ENCODE results near the gene PPFIBP2. TPM values are rescaled to one million over a fixed set of nuclear protein-coding genes. Genes with fewer than 3 reads are reported as not detected.

The PPFIBP2 gene
- total RNA-seq, 1 donor from 2014 or later: 1.8 TPM

GRCh38 chr11:7540830-7541555, 27.2 kb downstream of the PPFIBP2 start:
- Mint-ChIP-seq H3K4me3 (ENCODE audit: unreplicated experiment) (no peak overlapping the region), H3K36me3 (ENCODE audit: low read depth, unreplicated experiment) (no peaks in the 10 kb centered on the region), H3K9me3 (ENCODE audit: unreplicated experiment) (no peaks in the 10 kb centered on the region), H3K27ac (ENCODE audit: unreplicated experiment) (no peak overlapping the region), H3K4me1 (ENCODE audit: low read depth, unreplicated experiment) (no peaks in the 10 kb centered on the region), H3K27me3 (ENCODE audit: low read depth, unreplicated experiment) (peaks cover 56% of the 10 kb centered on the region)
- Histone ChIP-seq H3K36me3 (ENCODE audit: insufficient read depth, low read length) (no peaks in the 10 kb centered on the region), H3K4me3 (ENCODE audit: insufficient read depth, low read depth, low read length) (no peak overlapping the region), H4K20me1 (ENCODE audit: insufficient read depth, low read length) (no peaks in the 10 kb centered on the region), H3K27me3 (ENCODE audit: insufficient read depth, low read length) (peaks cover 2% of the 10 kb centered on the region), H3K79me2 (ENCODE audit: insufficient read depth, low read length) (no peaks in the 10 kb centered on the region), H3K4me1 (ENCODE audit: insufficient read depth, low read length) (no peaks in the 10 kb centered on the region), H3K9me3 (ENCODE audit: insufficient read depth, low read depth, low read length) (no peaks in the 10 kb centered on the region), H3K4me2 (ENCODE audit: low read length) (no peak overlapping the region), H3K9ac (ENCODE audit: low read length) (no peak overlapping the region), H3K27ac (ENCODE audit: low read depth, low read length) (no peak overlapping the region), H2AFZ (ENCODE audit: low read depth, low read length) (no peak overlapping the region)
- no peak for DNase-seq (ENCODE audit: low read depth)
- no peak for FAIRE-seq
- TF ChIP-seq EZH2 (IDR thresholded peaks at IDR 0.05; ENCODE audit: insufficient read depth, low read length) (no peak), CTCF (IDR thresholded peaks at IDR 0.05; ENCODE audit: insufficient read depth, low read depth, low read length) (no peak)

DNA sequence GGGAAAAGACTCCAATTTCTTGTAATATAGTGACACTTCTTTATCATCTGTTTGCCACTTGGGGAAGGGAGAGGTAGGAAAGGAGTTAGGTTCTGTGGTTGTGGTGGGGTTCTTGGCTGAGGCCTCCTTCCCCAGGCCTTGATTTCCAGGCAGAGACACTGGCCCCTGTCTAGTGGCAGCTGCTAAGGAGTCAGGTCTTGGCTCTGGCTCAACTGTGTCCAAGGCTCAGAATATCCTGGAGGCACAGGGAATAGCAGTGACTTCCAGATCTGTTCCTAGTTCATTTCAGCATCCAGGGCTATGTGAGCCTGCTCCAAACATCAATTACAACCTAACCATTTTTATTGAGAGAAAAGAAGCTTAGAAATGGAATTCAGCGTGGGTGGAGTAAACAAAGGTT, 29.5 kb downstream of the PPFIBP2 start:
- Histone ChIP-seq H3K4me2 (ENCODE audit: low read length) (no peak overlapping the region), H3K36me3 (ENCODE audit: insufficient read depth, low read length) (no peaks in the 10 kb centered on the region), H3K27me3 (ENCODE audit: insufficient read depth, low read length) (peaks cover 2% of the 10 kb centered on the region), H3K9me3 (ENCODE audit: insufficient read depth, low read depth, low read length) (no peaks in the 10 kb centered on the region), H3K4me3 (ENCODE audit: insufficient read depth, low read depth, low read length) (no peak overlapping the region), H3K4me1 (ENCODE audit: insufficient read depth, low read length) (no peaks in the 10 kb centered on the region), H3K27ac (ENCODE audit: low read depth, low read length) (no peak overlapping the region), H2AFZ (ENCODE audit: low read depth, low read length) (no peak overlapping the region), H4K20me1 (ENCODE audit: insufficient read depth, low read length) (no peaks in the 10 kb centered on the region), H3K79me2 (ENCODE audit: insufficient read depth, low read length) (no peaks in the 10 kb centered on the region), H3K9ac (ENCODE audit: low read length) (no peak overlapping the region)
- no peak overlapping the region for H3K27ac Mint-ChIP-seq (ENCODE audit: unreplicated experiment)
- no peak for FAIRE-seq
- H3K4me1 Mint-ChIP-seq (ENCODE audit: low read depth, unreplicated experiment): no peaks in the 10 kb centered on the region
- no peak for DNase-seq (ENCODE audit: low read depth)
- H3K4me3 Mint-ChIP-seq (ENCODE audit: unreplicated experiment): no peak overlapping the region
- no peak for TF ChIP-seq CTCF (IDR thresholded peaks at IDR 0.05; ENCODE audit: insufficient read depth, low read depth, low read length)
- TF ChIP-seq EZH2 (IDR thresholded peaks at IDR 0.05; ENCODE audit: insufficient read depth, low read length): no peak
- peaks cover 33% of the 10 kb centered on the region for H3K27me3 Mint-ChIP-seq (ENCODE audit: low read depth, unreplicated experiment)
- no peaks in the 10 kb centered on the region for H3K36me3 Mint-ChIP-seq (ENCODE audit: low read depth, unreplicated experiment)
- H3K9me3 Mint-ChIP-seq (ENCODE audit: unreplicated experiment): no peaks in the 10 kb centered on the region

DNA sequence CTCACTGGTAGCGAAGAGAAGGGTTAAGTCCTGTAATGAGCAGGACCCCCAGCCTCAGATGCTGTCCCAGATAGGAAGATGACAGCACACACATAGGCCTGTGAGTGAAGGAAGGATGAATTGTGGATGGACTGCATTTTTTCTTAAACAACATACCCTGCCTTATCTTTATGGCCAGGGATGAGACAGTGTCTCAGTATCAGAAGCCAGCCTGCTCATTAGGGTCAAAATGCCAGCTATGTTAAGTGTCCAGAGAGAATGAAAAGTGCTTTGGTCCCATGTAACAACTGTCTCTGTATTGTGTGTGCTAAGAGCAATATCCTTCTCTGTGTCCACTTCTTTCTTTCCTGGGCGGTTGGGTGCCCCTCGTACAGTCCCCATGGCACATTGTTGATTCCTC, 30.2 kb downstream of the PPFIBP2 start:
- Histone ChIP-seq H3K79me2 (ENCODE audit: insufficient read depth, low read length) (no peaks in the 10 kb centered on the region), H3K4me3 (ENCODE audit: insufficient read depth, low read depth, low read length) (no peak overlapping the region), H3K27ac (ENCODE audit: low read depth, low read length) (no peak overlapping the region), H3K9me3 (ENCODE audit: insufficient read depth, low read depth, low read length) (no peaks in the 10 kb centered on the region), H3K36me3 (ENCODE audit: insufficient read depth, low read length) (no peaks in the 10 kb centered on the region), H4K20me1 (ENCODE audit: insufficient read depth, low read length) (no peaks in the 10 kb centered on the region), H2AFZ (ENCODE audit: low read depth, low read length) (no peak overlapping the region), H3K4me2 (ENCODE audit: low read length) (no peak overlapping the region), H3K4me1 (ENCODE audit: insufficient read depth, low read length) (no peaks in the 10 kb centered on the region), H3K27me3 (ENCODE audit: insufficient read depth, low read length) (peaks cover 2% of the 10 kb centered on the region), H3K9ac (ENCODE audit: low read length) (no peak overlapping the region)
- H3K27me3 Mint-ChIP-seq (ENCODE audit: low read depth, unreplicated experiment): peaks cover 30% of the 10 kb centered on the region
- no peaks in the 10 kb centered on the region for H3K9me3 Mint-ChIP-seq (ENCODE audit: unreplicated experiment)
- no peak for DNase-seq (ENCODE audit: low read depth)
- FAIRE-seq: no peak
- no peak overlapping the region for H3K4me3 Mint-ChIP-seq (ENCODE audit: unreplicated experiment)
- H3K4me1 Mint-ChIP-seq (ENCODE audit: low read depth, unreplicated experiment): no peaks in the 10 kb centered on the region
- H3K36me3 Mint-ChIP-seq (ENCODE audit: low read depth, unreplicated experiment): no peaks in the 10 kb centered on the region
- H3K27ac Mint-ChIP-seq (ENCODE audit: unreplicated experiment): no peak overlapping the region
- TF ChIP-seq CTCF (IDR thresholded peaks at IDR 0.05; ENCODE audit: insufficient read depth, low read depth, low read length) (no peak), EZH2 (IDR thresholded peaks at IDR 0.05; ENCODE audit: insufficient read depth, low read length) (no peak)
